K562 (cell line): ENCODE data around the gene UGT1A5. TPM values are rescaled to one million over a fixed set of nuclear protein-coding genes. Genes with fewer than 3 reads are reported as not detected.

Experiments
- ATAC-seq: fragments of 200-7000 bp; cut with Tn5 transposase; 3 replicates; pipeline ENCODE4 v1.9.1; 2020; ENCODE audit warnings: moderate library complexity
- BruUV-seq: library from RNA; stranded (reverse); fragments of 400-500 nt; replicated peaks from 2 replicates; lab custom pipeline; 2021; lab: Mats Ljungman, UMichigan
- CTCF ChIA-PET: fragments of 300-600 bp; formaldehyde crosslinking; extraction: SDS; loops from one replicate; lab custom pipeline; 2021; ENCODE audit warnings: low intra/inter-chr PET ratio; lab: Yijun Ruan, JAX
- POLR2A ChIA-PET: fragments of 300-600, 350-650 bp; sonication (Branson Sonifier 250); formaldehyde crosslinking; extraction: SDS; loops from one replicate; lab custom pipeline; 2021; ENCODE audit warnings: antibody characterized with exemption, inconsistent platforms; lab: Yijun Ruan, JAX
- DNase-seq, 4 experiments: peaks; one replicate each; pipeline versions ENCODE4 v3.0.0 to v3.0.0-alpha.2; 2011 to 2018; ENCODE audit warnings: low spot score in 3 of 4, mixed read lengths in 3 of 4; ENCODE audit errors: extremely low read depth in 1 of 4
- FAIRE-seq: peaks from 2 replicates; lab custom pipeline; 2011; peaks lifted over from hg19 to GRCh38; lab: Jason Lieb, UNC
- H2AFZ ChIP-seq: 2 replicates; pipeline ENCODE4 v1.6.0; 2011; ENCODE audit warnings: low read depth, low read length, control low read depth, inconsistent platforms
- H3K27ac ChIP-seq: fragments of 200-600 bp; 3 replicates; pipeline ENCODE4 v1.8.0; 2011; ENCODE audit warnings: low read depth, mild to moderate bottlenecking, control low read depth, inconsistent platforms, low read length, moderate library complexity, mixed read lengths; ENCODE audit errors: extremely low read depth
- H3K27me3 ChIP-seq, 2 experiments: fragments of 300-600 bp in 1 of 2; 2 replicates in 1 of 2; 3 replicates in 1 of 2; pipeline versions ENCODE4 v1.6.0 to v1.8.0; 2011; ENCODE audit warnings: inconsistent platforms in 2 of 2, low read length in 2 of 2, mild to moderate bottlenecking in 1 of 2, mixed read lengths in 1 of 2, moderate library complexity in 1 of 2; ENCODE audit not compliant: control insufficient read depth in 2 of 2, insufficient read depth in 2 of 2
- H3K36me3 ChIP-seq: fragments of 300-600 bp; 3 replicates; pipeline ENCODE4 v1.8.0; 2011; ENCODE audit warnings: mild to moderate bottlenecking, low read length, inconsistent platforms; ENCODE audit not compliant: control insufficient read depth, insufficient read depth
- H3K4me1 ChIP-seq, 2 experiments: fragments of 200-600 bp in 1 of 2; replicated peaks in 1 of 2; 2 replicates in 1 of 2; 3 replicates in 1 of 2; pipeline versions ENCODE4 v1.5.1 to v1.8.0; 2011; ENCODE audit warnings: inconsistent platforms in 2 of 2, low read length in 2 of 2, mild to moderate bottlenecking in 1 of 2, mixed read lengths in 1 of 2, moderate library complexity in 1 of 2; ENCODE audit not compliant: control insufficient read depth in 2 of 2, insufficient read depth in 2 of 2
- H3K4me2 ChIP-seq: 2 replicates; pipeline ENCODE4 v1.6.1; 2011; ENCODE audit warnings: low read length, control low read depth, inconsistent platforms, mixed read lengths; ENCODE audit not compliant: insufficient read depth
- H3K4me3 ChIP-seq: fragments of 200-600 bp; sonication (generic), shearing (Covaris generic); 2 replicates; pipeline ENCODE4 v1.5.1; 2016; ENCODE audit warnings: control low read depth, inconsistent platforms
- H3K79me2 ChIP-seq: fragments of 200-600 bp; 3 replicates; pipeline ENCODE4 v1.8.0; 2011; ENCODE audit warnings: low read length, inconsistent platforms; ENCODE audit not compliant: control insufficient read depth, insufficient read depth
- H3K9ac ChIP-seq, 2 experiments: 2 replicates each; pipeline versions ENCODE4 v1.6.0 to v1.6.1; 2011; ENCODE audit warnings: low read depth in 2 of 2, low read length in 2 of 2, control low read depth in 1 of 2, inconsistent platforms in 1 of 2, mild to moderate bottlenecking in 1 of 2, mixed read lengths in 1 of 2; ENCODE audit not compliant: insufficient read depth in 1 of 2
- H3K9me1 ChIP-seq: one replicate; pipeline ENCODE4 v1.6.0; 2011; ENCODE audit warnings: inconsistent platforms, mild to moderate bottlenecking, low read length, moderate library complexity; ENCODE audit not compliant: control insufficient read depth, insufficient read depth
- H3K9me3 ChIP-seq: replicated peaks from 2 replicates; pipeline ENCODE4 v1.5.1; 2011; ENCODE audit warnings: low read depth, low read length, inconsistent platforms; ENCODE audit not compliant: control insufficient read depth, insufficient read depth
- H4K20me1 ChIP-seq: replicated peaks from 2 replicates; pipeline ENCODE4 v1.6.1; 2011; ENCODE audit warnings: low read length, inconsistent platforms, mixed read lengths; ENCODE audit not compliant: control insufficient read depth, insufficient read depth
- EP300 ChIP-seq: IDR thresholded peaks from 2 replicates; pipeline ENCODE4 v1.6.1; 2012; ENCODE audit warnings: low read length, improper control_type of control experiment
- ERF ChIP-seq: fragments of 450-650 bp; formaldehyde crosslinking; IDR thresholded peaks from 2 replicates; pipeline ENCODE4 v1.4.0; 2020; ENCODE audit warnings: mild to moderate bottlenecking, mixed read lengths
- EWSR1 ChIP-seq: fragments of 450-650 bp; IDR thresholded peaks from 2 replicates; pipeline ENCODE4 v1.6.1; 2018; ENCODE audit warnings: borderline replicate concordance, mild to moderate bottlenecking, low read depth, moderate library complexity; ENCODE audit not compliant: partially characterized antibody
- MAFK ChIP-seq: IDR thresholded peaks from 2 replicates; pipeline ENCODE4 v1.6.1; 2011; ENCODE audit warnings: low read length, improper control_type of control experiment
- NFRKB ChIP-seq: fragments of 450-650 bp; IDR thresholded peaks from 2 replicates; pipeline ENCODE4 v1.6.1; 2016; ENCODE audit warnings: low read depth
- NONO ChIP-seq, 2 experiments: fragments of 200-400 bp in 1 of 2; fragments of 450-650 bp in 1 of 2; formaldehyde crosslinking in 1 of 2; IDR thresholded peaks; 2 replicates each; pipeline ENCODE4 v1.6.1; 2017; ENCODE audit warnings: low read depth in 2 of 2, mild to moderate bottlenecking in 2 of 2, moderate library complexity in 2 of 2, low read length in 1 of 2
- OTX1 ChIP-seq: fragments of 450-650 bp; formaldehyde crosslinking; IDR thresholded peaks from 2 replicates; pipeline ENCODE4 v1.4.0; 2022; ENCODE audit warnings: mild to moderate bottlenecking
- XRCC3 ChIP-seq: fragments of 450-650 bp; IDR thresholded peaks from 2 replicates; pipeline ENCODE4 v1.6.1; 2017; ENCODE audit warnings: mild to moderate bottlenecking, moderate library complexity
- ZNF263 ChIP-seq: sonication (generic); formaldehyde crosslinking; IDR thresholded peaks from 2 replicates; pipeline ENCODE4 v1.8.0; 2022; ENCODE audit warnings: mild to moderate bottlenecking, missing genetic modification reagents, borderline replicate concordance
- WGBS: fragments of 100-300 bp; shearing (Covaris generic); methylation state at CpG from one replicate; pipeline ENCODE4 v1.1.6; 2016; ENCODE audit warnings: low coverage, mixed read lengths; ENCODE audit not compliant: insufficient coverage; ENCODE audit errors: missing lambda C conversion rate; 5-methylcytosine and 5-hydroxymethylcytosine counted together
- in situ Hi-C: fragments of 300-500 bp; cut with MboI; formaldehyde crosslinking; loops from 4 replicates; pipeline ENCODE4 v1.15.0; 2018; ENCODE audit warnings: inconsistent platforms, mixed read lengths
- intact Hi-C: fragments of 100-400 bp; cut with micrococcal nuclease; formaldehyde crosslinking; loops from 2 replicates; pipeline ENCODE4 v1.14.2; 2022
- polyA plus RNA-seq, 8 experiments: library from polyadenylated mRNA; depleted of rRNA in 4 of 8; stranded (reverse) in 5 of 8; unstranded in 3 of 8; fragments of >200 nt; fragmentation: Nextera tagmentation in 2 of 8; fragmentation: Illumina TruSeq in 1 of 8; extraction: Ambion mirVana in 2 of 8; extraction: Trizol in 1 of 8; gene quantifications; 2 replicates each; pipeline versions ENCODE4 v1.2.1 to v1.2.3, GENCODE V29; 2011 to 2014; ENCODE audit warnings: inconsistent platforms in 1 of 8, missing spikeins in 1 of 8
- total RNA-seq, 7 experiments: library from RNA; depleted of rRNA in 6 of 7; stranded (reverse); fragments of >200 nt in 6 of 7; fragmentation: Illumina TruSeq in 2 of 7; extraction: Trizol in 2 of 7; gene quantifications; 2 replicates each; pipeline versions ENCODE4 v1.2.1 to v1.2.3, GENCODE V29; 2011 to 2021; ENCODE audit warnings: low replicate concordance in 1 of 7

The UGT1A5 gene
- total and polyA plus RNA-seq, 9 of the 15 experiments (the other 6 are each of a cell fraction or from before 2014, with no cell fraction given) = not detected

DNA sequence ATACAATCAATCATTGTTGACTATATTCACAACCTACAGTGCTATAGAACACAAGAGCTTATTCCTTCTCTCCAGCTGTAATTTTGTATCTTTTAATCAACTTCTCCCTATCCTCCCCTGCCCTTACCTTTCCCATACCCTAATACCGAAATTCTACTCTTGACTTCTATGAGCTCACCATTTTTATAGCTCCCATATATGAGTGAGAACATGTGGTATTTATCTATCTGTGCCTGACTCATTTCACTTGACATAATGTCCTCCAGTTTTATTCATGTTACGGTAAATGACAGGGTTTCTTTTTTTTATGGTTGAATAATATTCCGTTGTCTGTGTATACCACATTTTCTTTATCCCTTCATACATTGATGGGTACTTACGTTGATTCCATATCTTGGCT, 68.1 kb downstream of the UGT1A5 start:
- WGBS = 3% methylated on average over 4 of the region's 4 CpGs
- Histone ChIP-seq H3K27me3 (no peaks in the 10 kb centered on the region), H3K36me3 (no peaks in the 10 kb centered on the region), H3K9me3 (no peaks in the 10 kb centered on the region), H2AFZ (no peak overlapping the region), H3K79me2 (no peaks in the 10 kb centered on the region), H4K20me1 (no peaks in the 10 kb centered on the region), H3K9me1 (no peaks in the 10 kb centered on the region), H3K4me3 (no peak overlapping the region), H3K9ac (no peak overlapping the region), H3K4me1 (no peaks in the 10 kb centered on the region), H3K27ac (no peak overlapping the region), H3K4me2 (no peak overlapping the region)
- in situ Hi-C loops = no loop called here
- DNase-seq (no peak), ATAC-seq (no peak), FAIRE-seq (no peak)
- TF ChIP-seq NFRKB = no peak
- TF ChIP-seq ZNF263 (CRISPR knock-in tag) = no peak
- no peak for TF ChIP-seq MAFK
- POLR2A ChIA-PET = interaction anchor here (1.2 kb wide), 1 partner anchor 11 kb away, joined by 5 read pairs; no protein-coding TSS in a partner anchor
- CTCF ChIA-PET = no interaction called here
- intact Hi-C loops = no loop called here
- no TSS peak for BruUV-seq

DNA sequence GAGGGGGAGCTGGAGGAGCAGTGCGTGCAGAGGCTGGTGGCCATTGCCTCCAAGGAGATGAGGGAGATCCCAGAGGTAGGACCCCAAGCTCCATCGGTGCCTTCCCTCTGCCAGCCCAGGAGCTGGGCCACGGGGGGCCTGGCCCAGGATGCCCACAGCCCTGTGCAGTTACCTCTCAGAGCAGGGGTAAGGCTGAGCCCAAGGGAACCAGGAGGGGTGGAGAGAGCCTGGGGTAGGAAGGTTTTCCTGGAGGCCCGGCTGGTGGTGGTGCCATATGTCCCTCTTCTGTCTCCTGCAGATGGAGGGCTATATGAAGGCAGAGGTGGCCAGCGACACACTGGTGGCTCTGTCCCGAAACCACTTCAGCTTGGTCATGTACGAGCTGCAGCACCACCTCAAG, 76.8 kb downstream of the UGT1A5 start:
- WGBS = 0% methylated on average over 4 of the region's 7 CpGs
- no peaks in the 10 kb centered on the region for H3K9me3 ChIP-seq
- no peak for FAIRE-seq

More for the DNA sequence above, 76.8 kb downstream of the UGT1A5 start:
- no TSS peak for BruUV-seq
- Histone ChIP-seq H4K20me1 (no peaks in the 10 kb centered on the region), H3K4me3 (no peak overlapping the region), H3K9ac (no peak overlapping the region), H3K27ac (no peak overlapping the region), H2AFZ (no peak overlapping the region), H3K79me2 (no peaks in the 10 kb centered on the region), H3K36me3 (no peaks in the 10 kb centered on the region), H3K4me2 (no peak overlapping the region), H3K9me1 (no peaks in the 10 kb centered on the region), H3K4me1 (no peaks in the 10 kb centered on the region; a peak in 1 of 5 replicates), H3K27me3 (peaks cover 0 to 41% of the 10 kb centered on the region in 2 experiments; a peak in 2 of 5 replicates)
- POLR2A ChIA-PET = no interaction called here
- intact Hi-C loops (no loop called here), in situ Hi-C loops (no loop called here)
- CTCF ChIA-PET = no interaction called here
- ATAC-seq = no peak
- no peak for DNase-seq
- no peak for TF ChIP-seq XRCC3
- no peak for TF ChIP-seq ERF (CRISPR knock-in tag)
- no peak for TF ChIP-seq NONO (IDR thresholded peaks at IDR 0.05; ENCODE audit: low read depth in 2 of 2, low read length in 1 of 2)
- TF ChIP-seq OTX1 (CRISPR knock-in tag) = no peak
- TF ChIP-seq EWSR1 = no peak
- no peak for TF ChIP-seq EP300
